Hematopoietic multipotent progenitor cell treated with erythropoietin and hydrocortisone succinate and interleukin-3 and kit ligand, for 4 days (in vitro differentiated cells): ENCODE results near the gene ZNF678.
A peak's percentile ranks its signal among the peaks of the same experiment; 100 is the strongest.
"Not testable (repeated sequence)": the region's sequence is repeated elsewhere in the genome, so short reads cannot be mapped to it uniquely, and the experiment has no call there.

ENCODE experiments used
- DNase-seq: peaks from one replicate; pipeline ENCODE4 v3.0.0-alpha.2; 2015

Gene ZNF678

GRCh38 chr1:227607336-227607898, 44.1 kb downstream of the ZNF678 start:
- DNase-seq, result no peak

- no peak for DNase-seq
Measured at GRCh38 chr1:227612658-227613057, 49.3 kb downstream of the ZNF678 start.

- no peak for DNase-seq
Measured at GRCh38 chr1:227613526-227613925, 50.2 kb downstream of the ZNF678 start.

GRCh38 chr1:227621211-227621610, 57.9 kb downstream of the ZNF678 start:
- DNase-seq, result no peak

- no peak for DNase-seq
Measured at GRCh38 chr1:227622739-227623475, 59.6 kb downstream of the ZNF678 start.

GRCh38 chr1:227632325-227632724, 69.0 kb downstream of the ZNF678 start:
- no peak for DNase-seq

- no peak for DNase-seq
Measured at GRCh38 chr1:227635596-227635995, 72.2 kb downstream of the ZNF678 start.

- DNase-seq, result peak; percentile 14
Measured at GRCh38 chr1:227654431-227654830, 91.1 kb downstream of the ZNF678 start.

- peak; percentile 19 for DNase-seq
Measured at GRCh38 chr1:227654858-227655752, 91.7 kb downstream of the ZNF678 start.

- DNase-seq, result no peak
Measured at GRCh38 chr1:227661495-227661894, 98.1 kb downstream of the ZNF678 start.

GRCh38 chr1:227662933-227663332, 99.6 kb downstream of the ZNF678 start:
- DNase-seq, result no peak

- no peak for DNase-seq
Measured at GRCh38 chr1:227666286-227666685, 102.9 kb downstream of the ZNF678 start.

- DNase-seq, result no peak
Measured at GRCh38 chr1:227673441-227673840, 110.1 kb downstream of the ZNF678 start.

GRCh38 chr1:227685807-227686206, 122.5 kb downstream of the ZNF678 start:
- DNase-seq, result peak; percentile 2

GRCh38 chr1:227697321-227697864, 134.0 kb downstream of the ZNF678 start:
- DNase-seq, result no peak

- DNase-seq, result not testable (repeated sequence)
Measured at GRCh38 chr1:227701631-227702030, 138.3 kb downstream of the ZNF678 start.

GRCh38 chr1:227707846-227708245, 144.5 kb downstream of the ZNF678 start:
- no peak for DNase-seq

GRCh38 chr1:227709451-227709850, 146.1 kb downstream of the ZNF678 start:
- DNase-seq, result no peak

- DNase-seq, result not testable (repeated sequence)
Measured at GRCh38 chr1:227710474-227710873, 147.1 kb downstream of the ZNF678 start.

GRCh38 chr1:227712648-227713047, 149.3 kb downstream of the ZNF678 start:
- no peak for DNase-seq

GRCh38 chr1:227718932-227719331, 155.6 kb downstream of the ZNF678 start:
- no peak for DNase-seq

- no peak for DNase-seq
Measured at GRCh38 chr1:227723474-227723873, 160.1 kb downstream of the ZNF678 start.

- no peak for DNase-seq
Measured at GRCh38 chr1:227725046-227725445, 161.7 kb downstream of the ZNF678 start.
